ENCODE results near the gene FBXL20. TPM values are rescaled to one million over a fixed set of nuclear protein-coding genes. Genes with fewer than 3 reads are reported as not detected.

The FBXL20 gene
- total and polyA plus RNA-seq, 2 donors (not counting 3 experiments of a cell fraction or from before 2014, with no cell fraction given): 4.6 to 18.0 TPM

GRCh38 chr17:39405436-39405835 lies 4.0 kb upstream of the FBXL20 start:
- Histone ChIP-seq H3K9ac (replicated peaks; ENCODE audit: extremely low read depth, insufficient read depth, low read length) (no peak overlapping the region), H3K9me3 (replicated peaks; ENCODE audit: control insufficient read depth, insufficient read depth, low read length) (no peaks in the 10 kb centered on the region), H3K27me3 (ENCODE audit: control insufficient read depth in 2 of 2, insufficient read depth in 2 of 2, low read length in 2 of 2) (no peaks in the 10 kb centered on the region), H3K79me2 (ENCODE audit: control insufficient read depth, insufficient read depth, low read length) (no peaks in the 10 kb centered on the region), H3K4me3 (replicated peaks in 1 of 3; ENCODE audit: insufficient read depth in 1 of 3, low read depth in 1 of 3, low read length in 3 of 3) (no peak overlapping the region), H3K27ac (ENCODE audit: insufficient read depth, low read depth, low read length) (no peak overlapping the region), H4K20me1 (replicated peaks; ENCODE audit: control insufficient read depth, extremely low read depth, insufficient read depth, low read length) (no peaks in the 10 kb centered on the region), H3K36me3 (ENCODE audit: control insufficient read depth in 2 of 2, extremely low read depth in 1 of 2, insufficient read depth in 2 of 2, low read length in 2 of 2) (peaks cover 20 to 24% of the 10 kb centered on the region in 2 experiments), H3K4me1 (ENCODE audit: control insufficient read depth, extremely low read depth, insufficient read depth, low read length) (peaks cover 4% of the 10 kb centered on the region), H2AFZ (ENCODE audit: low read depth, low read length) (no peak overlapping the region), H3K9me1 (replicated peaks; ENCODE audit: control insufficient read depth, extremely low read depth, insufficient read depth, low read length) (no peaks in the 10 kb centered on the region), H3K4me2 (ENCODE audit: insufficient read depth, low read length) (no peak overlapping the region)
- dilution Hi-C loops (cut with MboI; ENCODE audit: extremely low pct_ligation_motif_present, low sequenced_read_pairs): no loop called here
- ChIA-PET CTCF (no interaction called here), POLR2A (no interaction called here)
- BruUV-seq (replicated peaks): no TSS peak
- no peak for TF ChIP-seq MAX (IDR thresholded peaks at IDR 0.05; ENCODE audit: insufficient read depth, insufficient read length)
- no peak for TF ChIP-seq FOS (IDR thresholded peaks at IDR 0.05; ENCODE audit: borderline replicate concordance, insufficient read depth, low read length)
- TF ChIP-seq MYC (IDR thresholded peaks at IDR 0.05; ENCODE audit: low read depth, low read length): no peak
- TF ChIP-seq POLR2AphosphoS5 (IDR thresholded peaks at IDR 0.05; ENCODE audit: insufficient read depth, low read depth, low read length): no peak
- no peak for TF ChIP-seq POLR2A (IDR thresholded peaks at IDR 0.05; ENCODE audit: low read depth, low read length)
- no peak for TF ChIP-seq EZH2 (IDR thresholded peaks at IDR 0.05; ENCODE audit: borderline replicate concordance, low read depth, low read length, severe bottlenecking)
- no peak for TF ChIP-seq GATA2 (IDR thresholded peaks at IDR 0.05; ENCODE audit: insufficient read depth, insufficient read length, low read depth, low read length)
- no peak for TF ChIP-seq CTCF (IDR thresholded peaks at IDR 0.05; ENCODE audit: extremely low read depth in 1 of 2, insufficient read depth in 1 of 2, low read depth in 1 of 2, low read length in 2 of 2)
- TF ChIP-seq JUN (IDR thresholded peaks at IDR 0.05; ENCODE audit: borderline replicate concordance, insufficient read depth, insufficient read length, low read depth): no peak
- no peak for DNase-seq (ENCODE audit: low read depth, low spot score)
- FAIRE-seq: peak; percentile 37
- intact Hi-C loops (cut with micrococcal nuclease): no loop called here

Measured in endothelial cell of umbilical vein (primary cell).